ENCODE data around the gene NDUFB10.

The NDUFB10 gene

GRCh38 chr16:2008009-2008526 is 48.7 kb downstream of the NDUFB10 start:
- DNase-seq (ENCODE audit: low read depth) = peak; percentile 72
- no peak for TF ChIP-seq CTCF (IDR thresholded peaks at IDR 0.05; ENCODE audit: low read length, missing control alignments)
- peak overlapping the region; percentile 68 for H3K4me3 ChIP-seq (replicated peaks; ENCODE audit: low read depth, low read length)

GRCh38 chr16:2008631-2009163 is 49.4 kb downstream of the NDUFB10 start:
- TF ChIP-seq CTCF (IDR thresholded peaks at IDR 0.05; ENCODE audit: low read length, missing control alignments) = no peak
- H3K4me3 ChIP-seq (replicated peaks; ENCODE audit: low read depth, low read length) = peak overlapping the region; percentile 68
- peak; percentile 57 for DNase-seq (ENCODE audit: low read depth)

GRCh38 chr16:2009164-2009711 is 49.9 kb downstream of the NDUFB10 start:
- no peak for DNase-seq (ENCODE audit: low read depth)
- TF ChIP-seq CTCF (IDR thresholded peaks at IDR 0.05; ENCODE audit: low read length, missing control alignments) = no peak
- H3K4me3 ChIP-seq (replicated peaks; ENCODE audit: low read depth, low read length) = peak overlapping the region; percentile 68

- DNase-seq (ENCODE audit: low read depth) = peak; percentile 86
These were observed 50.6 kb downstream of the NDUFB10 start, which contains the start of gene ZNF598 for GRCh38 chr16:2009791-2010510. ZNF598 (minus strand) TSS chr16:2009821.

More at GRCh38 chr16:2009791-2010510, 50.6 kb downstream of the NDUFB10 start, which contains the start of gene ZNF598:
- no peak for TF ChIP-seq CTCF (IDR thresholded peaks at IDR 0.05; ENCODE audit: low read length, missing control alignments)
- H3K4me3 ChIP-seq (replicated peaks; ENCODE audit: low read depth, low read length) = peak within 1 kb of the TSS; percentile 82
